K562 (cell line): Measurements from ENCODE around the gene GRHL3. TPM values are rescaled to one million over a fixed set of nuclear protein-coding genes. Genes with fewer than 3 reads are reported as not detected.
A peak's percentile ranks its signal among the peaks of the same experiment; 100 is the strongest.

Experiments
- ATAC-seq: fragments of 200-7000 bp; cut with Tn5 transposase; 3 replicates; pipeline ENCODE4 v1.9.1; 2020; ENCODE audit warnings: moderate library complexity
- BruUV-seq: library from RNA; stranded (reverse); fragments of 400-500 nt; replicated peaks from 2 replicates; lab custom pipeline; 2021; lab: Mats Ljungman, UMichigan
- CTCF ChIA-PET: fragments of 300-600 bp; formaldehyde crosslinking; extraction: SDS; loops from one replicate; lab custom pipeline; 2021; ENCODE audit warnings: low intra/inter-chr PET ratio; lab: Yijun Ruan, JAX
- POLR2A ChIA-PET: fragments of 300-600, 350-650 bp; sonication (Branson Sonifier 250); formaldehyde crosslinking; extraction: SDS; loops from one replicate; lab custom pipeline; 2021; ENCODE audit warnings: antibody characterized with exemption, inconsistent platforms; lab: Yijun Ruan, JAX
- DNase-seq, 4 experiments: peaks; one replicate each; pipeline versions ENCODE4 v3.0.0 to v3.0.0-alpha.2; 2011 to 2018; ENCODE audit warnings: low spot score in 3 of 4, mixed read lengths in 3 of 4; ENCODE audit errors: extremely low read depth in 1 of 4
- FAIRE-seq: peaks from 2 replicates; lab custom pipeline; 2011; peaks lifted over from hg19 to GRCh38; lab: Jason Lieb, UNC
- H2AFZ ChIP-seq: 2 replicates; pipeline ENCODE4 v1.6.0; 2011; ENCODE audit warnings: low read depth, low read length, control low read depth, inconsistent platforms
- H3K27ac ChIP-seq: fragments of 200-600 bp; 3 replicates; pipeline ENCODE4 v1.8.0; 2011; ENCODE audit warnings: low read depth, mild to moderate bottlenecking, control low read depth, inconsistent platforms, low read length, moderate library complexity, mixed read lengths; ENCODE audit errors: extremely low read depth
- H3K27me3 ChIP-seq, 2 experiments: fragments of 300-600 bp in 1 of 2; 2 replicates in 1 of 2; 3 replicates in 1 of 2; pipeline versions ENCODE4 v1.6.0 to v1.8.0; 2011; ENCODE audit warnings: inconsistent platforms in 2 of 2, low read length in 2 of 2, mild to moderate bottlenecking in 1 of 2, mixed read lengths in 1 of 2, moderate library complexity in 1 of 2; ENCODE audit not compliant: control insufficient read depth in 2 of 2, insufficient read depth in 2 of 2
- H3K36me3 ChIP-seq: fragments of 300-600 bp; 3 replicates; pipeline ENCODE4 v1.8.0; 2011; ENCODE audit warnings: mild to moderate bottlenecking, low read length, inconsistent platforms; ENCODE audit not compliant: control insufficient read depth, insufficient read depth
- H3K4me1 ChIP-seq, 2 experiments: fragments of 200-600 bp in 1 of 2; replicated peaks in 1 of 2; 2 replicates in 1 of 2; 3 replicates in 1 of 2; pipeline versions ENCODE4 v1.5.1 to v1.8.0; 2011; ENCODE audit warnings: inconsistent platforms in 2 of 2, low read length in 2 of 2, mild to moderate bottlenecking in 1 of 2, mixed read lengths in 1 of 2, moderate library complexity in 1 of 2; ENCODE audit not compliant: control insufficient read depth in 2 of 2, insufficient read depth in 2 of 2
- H3K4me2 ChIP-seq: 2 replicates; pipeline ENCODE4 v1.6.1; 2011; ENCODE audit warnings: low read length, control low read depth, inconsistent platforms, mixed read lengths; ENCODE audit not compliant: insufficient read depth
- H3K4me3 ChIP-seq: fragments of 200-600 bp; sonication (generic), shearing (Covaris generic); 2 replicates; pipeline ENCODE4 v1.5.1; 2016; ENCODE audit warnings: control low read depth, inconsistent platforms
- H3K79me2 ChIP-seq: fragments of 200-600 bp; 3 replicates; pipeline ENCODE4 v1.8.0; 2011; ENCODE audit warnings: low read length, inconsistent platforms; ENCODE audit not compliant: control insufficient read depth, insufficient read depth
- H3K9ac ChIP-seq, 2 experiments: 2 replicates each; pipeline versions ENCODE4 v1.6.0 to v1.6.1; 2011; ENCODE audit warnings: low read depth in 2 of 2, low read length in 2 of 2, control low read depth in 1 of 2, inconsistent platforms in 1 of 2, mild to moderate bottlenecking in 1 of 2, mixed read lengths in 1 of 2; ENCODE audit not compliant: insufficient read depth in 1 of 2
- H3K9me1 ChIP-seq: one replicate; pipeline ENCODE4 v1.6.0; 2011; ENCODE audit warnings: inconsistent platforms, mild to moderate bottlenecking, low read length, moderate library complexity; ENCODE audit not compliant: control insufficient read depth, insufficient read depth
- H3K9me3 ChIP-seq: replicated peaks from 2 replicates; pipeline ENCODE4 v1.5.1; 2011; ENCODE audit warnings: low read depth, low read length, inconsistent platforms; ENCODE audit not compliant: control insufficient read depth, insufficient read depth
- H4K20me1 ChIP-seq: replicated peaks from 2 replicates; pipeline ENCODE4 v1.6.1; 2011; ENCODE audit warnings: low read length, inconsistent platforms, mixed read lengths; ENCODE audit not compliant: control insufficient read depth, insufficient read depth
- CBX3 ChIP-seq, 2 experiments: IDR thresholded peaks; 1 replicate in 1 of 2; 2 replicates in 1 of 2; pipeline ENCODE4 v1.6.1; 2012; ENCODE audit warnings: inconsistent platforms in 2 of 2, low read length in 2 of 2, borderline replicate concordance in 1 of 2, control low read depth in 1 of 2
- COPS2 ChIP-seq: fragments of 450-650 bp; conservative IDR thresholded peaks from 2 replicates; pipeline ENCODE4 v1.6.1; 2016; ENCODE audit warnings: mild to moderate bottlenecking, moderate library complexity
- DACH1 ChIP-seq: fragments of 450-650 bp; IDR thresholded peaks from 2 replicates; pipeline ENCODE4 v1.6.1; 2018; ENCODE audit not compliant: partially characterized antibody
- EZH2 ChIP-seq: IDR thresholded peaks from 2 replicates; pipeline ENCODE4 v1.6.1; 2012; ENCODE audit warnings: low read depth, mild to moderate bottlenecking, inconsistent platforms, low read length, borderline replicate concordance
- FOXJ2 ChIP-seq: fragments of 200-800 bp; sonication (Bioruptor generic); IDR thresholded peaks from 2 replicates; pipeline ENCODE4 v1.6.1; 2016; ENCODE audit warnings: missing genetic modification characterization, missing compliant biosample characterization
- FOXK2 ChIP-seq, 2 experiments: fragments of 450-650 bp; IDR thresholded peaks in 1 of 2; conservative IDR thresholded peaks in 1 of 2; 2 replicates each; pipeline ENCODE4 v1.6.1; 2016; ENCODE audit warnings: low read depth in 2 of 2, mild to moderate bottlenecking in 1 of 2
- GABPB1 ChIP-seq: sonication (generic); formaldehyde crosslinking; IDR thresholded peaks from 2 replicates; pipeline ENCODE4 v1.8.0; 2022; ENCODE audit warnings: mild to moderate bottlenecking, missing genetic modification reagents
- PML ChIP-seq: IDR thresholded peaks from 2 replicates; pipeline ENCODE4 v1.6.1; 2012; ENCODE audit warnings: low read length, inconsistent platforms
- POLR2B ChIP-seq: fragments of 450-650 bp; IDR thresholded peaks from 2 replicates; pipeline ENCODE4 v1.6.1; 2018; ENCODE audit warnings: low read depth; ENCODE audit not compliant: partially characterized antibody
- RBM14 ChIP-seq: fragments of 200-400 bp; formaldehyde crosslinking; IDR thresholded peaks from 2 replicates; pipeline ENCODE4 v1.6.1; 2018; ENCODE audit warnings: low read depth, mild to moderate bottlenecking, low read length, moderate library complexity, borderline replicate concordance; ENCODE audit not compliant: insufficient read depth
- RBM25 ChIP-seq: fragments of 200-400 bp; formaldehyde crosslinking; IDR thresholded peaks from 2 replicates; pipeline ENCODE4 v1.6.1; 2018; ENCODE audit warnings: low read length, low read depth, moderate library complexity; ENCODE audit not compliant: severe bottlenecking
- SMAD1 ChIP-seq: fragments of 150-350 bp; IDR thresholded peaks from 2 replicates; pipeline ENCODE4 v1.6.1; 2014; ENCODE audit warnings: low read length, low read depth; ENCODE audit not compliant: partially characterized antibody
- SMC3 ChIP-seq: conservative IDR thresholded peaks from 2 replicates; pipeline ENCODE4 v1.6.1; 2011; ENCODE audit warnings: low read depth, low read length, improper control_type of control experiment; ENCODE audit not compliant: insufficient read depth
- SP1 ChIP-seq: sonication (generic); formaldehyde crosslinking; IDR thresholded peaks from 2 replicates; pipeline ENCODE4 v1.8.1; 2022; ENCODE audit warnings: mild to moderate bottlenecking, missing genetic modification reagents
- TBP ChIP-seq: optimal IDR thresholded peaks from 2 replicates; pipeline ENCODE3; 2011; ENCODE audit warnings: low read depth, low read length, improper control_type of control experiment
- TOE1 ChIP-seq, 2 experiments: fragments of 450-650 bp in 1 of 2; sonication (generic) in 1 of 2; formaldehyde crosslinking in 1 of 2; IDR thresholded peaks; 2 replicates each; pipeline versions ENCODE4 v1.7.1 to v1.8.0; 2016 to 2022; ENCODE audit warnings: borderline replicate concordance in 2 of 2, mild to moderate bottlenecking in 2 of 2, antibody characterized with exemption in 1 of 2, inconsistent platforms in 1 of 2, low read depth in 1 of 2, missing genetic modification reagents in 1 of 2, moderate library complexity in 1 of 2
- ZNF212 ChIP-seq: fragments of 450-650 bp; formaldehyde crosslinking; IDR thresholded peaks from 2 replicates; pipeline ENCODE4 v1.4.0; 2020; ENCODE audit warnings: mild to moderate bottlenecking
- ZNF384 ChIP-seq: IDR thresholded peaks from 2 replicates; pipeline ENCODE4 v1.6.1; 2012; ENCODE audit warnings: low read depth, low read length, improper control_type of control experiment
- whole genome bisulfite sequencing: fragments of 100-300 bp; shearing (Covaris generic); methylation state at CpG from one replicate; pipeline ENCODE4 v1.1.6; 2016; ENCODE audit warnings: low coverage, mixed read lengths; ENCODE audit not compliant: insufficient coverage; ENCODE audit errors: missing lambda C conversion rate; 5-methylcytosine and 5-hydroxymethylcytosine counted together
- in situ Hi-C: fragments of 300-500 bp; cut with MboI; formaldehyde crosslinking; loops from 4 replicates; pipeline ENCODE4 v1.15.0; 2018; ENCODE audit warnings: inconsistent platforms, mixed read lengths
- intact Hi-C: fragments of 100-400 bp; cut with micrococcal nuclease; formaldehyde crosslinking; loops from 2 replicates; pipeline ENCODE4 v1.14.2; 2022
- polyA plus RNA-seq, 8 experiments: library from polyadenylated mRNA; depleted of rRNA in 4 of 8; stranded (reverse) in 5 of 8; unstranded in 3 of 8; fragments of >200 nt; fragmentation: Nextera tagmentation in 2 of 8; fragmentation: Illumina TruSeq in 1 of 8; extraction: Ambion mirVana in 2 of 8; extraction: Trizol in 1 of 8; gene quantifications; 2 replicates each; pipeline versions ENCODE4 v1.2.1 to v1.2.3, GENCODE V29; 2011 to 2014; ENCODE audit warnings: inconsistent platforms in 1 of 8, missing spikeins in 1 of 8
- total RNA-seq, 7 experiments: library from RNA; depleted of rRNA in 6 of 7; stranded (reverse); fragments of >200 nt in 6 of 7; fragmentation: Illumina TruSeq in 2 of 7; extraction: Trizol in 2 of 7; gene quantifications; 2 replicates each; pipeline versions ENCODE4 v1.2.1 to v1.2.3, GENCODE V29; 2011 to 2021; ENCODE audit warnings: low replicate concordance in 1 of 7
- TF ChIP-seq, protein P1 (sequence below): fragments of 250-450 bp; sonication (Bioruptor Pico); IDR thresholded peaks from 2 replicates; pipeline ENCODE4 v1.4.0; 2020; ENCODE audit warnings: mild to moderate bottlenecking, moderate library complexity

The GRHL3 gene
- total and polyA plus RNA-seq, 9 of the 15 experiments (the other 6 are each of a cell fraction or from before 2014, with no cell fraction given) = 0.01 to 0.04 TPM; not detected in 7

DNA sequence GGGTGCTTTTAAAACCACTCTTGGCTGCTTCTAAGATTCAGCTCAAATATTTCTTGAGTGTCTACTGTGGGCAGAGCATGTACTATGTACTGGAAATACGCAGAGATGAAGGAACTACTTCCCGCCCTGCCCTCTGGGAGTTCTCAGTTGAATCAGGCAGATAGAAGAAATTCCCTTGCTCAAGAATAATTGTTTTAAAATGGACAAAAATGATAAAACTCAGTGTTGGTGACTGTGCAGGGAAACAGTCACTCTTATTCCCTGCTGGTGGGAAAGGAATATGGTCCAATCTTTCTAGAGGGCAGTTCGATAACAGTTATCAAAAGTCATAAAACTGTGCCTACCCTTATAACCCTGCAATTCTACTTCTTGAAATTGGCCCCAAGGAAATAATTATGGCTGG is 16.9 kb upstream of the GRHL3 start:
- in situ Hi-C loops = no loop called here
- CTCF ChIA-PET = no interaction called here

DNA sequence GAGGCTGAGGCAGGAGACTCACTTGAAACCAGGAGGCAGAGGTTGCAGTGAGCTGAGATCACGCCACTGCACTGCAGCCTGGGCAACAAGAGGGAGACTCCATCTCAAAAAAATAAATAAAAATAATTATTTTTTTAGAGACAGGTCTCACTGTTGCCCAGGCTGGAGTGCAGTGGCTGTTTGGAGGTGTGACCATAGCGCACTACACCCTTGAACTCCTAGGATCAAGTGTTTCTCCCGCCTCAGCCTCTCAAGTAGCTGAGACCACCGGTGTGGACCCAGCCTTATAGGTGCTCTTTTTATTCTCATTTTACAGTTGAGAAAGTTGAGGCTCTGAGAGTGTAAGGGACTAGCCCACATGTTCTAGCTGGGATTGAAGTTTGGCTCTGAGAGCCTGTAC is 15.6 kb upstream of the GRHL3 start:
- no peak for DNase-seq
- no peaks in the 10 kb centered on the region for H3K79me2 ChIP-seq
- H3K9ac ChIP-seq = no peak overlapping the region
- no peaks in the 10 kb centered on the region for H4K20me1 ChIP-seq
- no peak overlapping the region for H2AFZ ChIP-seq
- no peak overlapping the region for H3K4me3 ChIP-seq
- in situ Hi-C loops (no loop called here), intact Hi-C loops (no loop called here)
- no peaks in the 10 kb centered on the region for H3K9me3 ChIP-seq
- no peak for FAIRE-seq
- H3K4me1 ChIP-seq = no peaks in the 10 kb centered on the region
- ChIA-PET CTCF (no interaction called here), POLR2A (interaction anchor here (0.6 kb wide), 1 partner anchor 17 kb away, joined by 3 read pairs; no protein-coding TSS in a partner anchor)
- ATAC-seq = no peak
- no peak overlapping the region for H3K4me2 ChIP-seq
- peaks cover 28 to 36% of the 10 kb centered on the region in 2 experiments for H3K27me3 ChIP-seq
- no peaks in the 10 kb centered on the region for H3K9me1 ChIP-seq
- no peak overlapping the region for H3K27ac ChIP-seq
- no peaks in the 10 kb centered on the region for H3K36me3 ChIP-seq
- BruUV-seq = no TSS peak
- 2% methylated on average over 4 of the region's 4 CpGs for WGBS
- TF ChIP-seq POLR2B (no peak), CBX3 (IDR thresholded peaks at IDR 0.05; ENCODE audit: borderline replicate concordance in 1 of 2, low read length in 2 of 2) (no peak), SP1 (CRISPR knock-in tag) (no peak), SMAD1 (no peak), PML (no peak), TBP (no peak), FOXK2 (conservative IDR thresholded peaks at IDR 0.05 in 1 of 2, IDR thresholded peaks at IDR 0.05 in 1 of 2; ENCODE audit: low read depth in 2 of 2) (no peak), DACH1 (no peak), FOXJ2 (no peak), EZH2 (no peak), ZNF384 (no peak), RBM25 (no peak), ZNF212 (CRISPR knock-in tag) (no peak), GABPB1 (no peak)
- TF ChIP-seq, protein P1, sequence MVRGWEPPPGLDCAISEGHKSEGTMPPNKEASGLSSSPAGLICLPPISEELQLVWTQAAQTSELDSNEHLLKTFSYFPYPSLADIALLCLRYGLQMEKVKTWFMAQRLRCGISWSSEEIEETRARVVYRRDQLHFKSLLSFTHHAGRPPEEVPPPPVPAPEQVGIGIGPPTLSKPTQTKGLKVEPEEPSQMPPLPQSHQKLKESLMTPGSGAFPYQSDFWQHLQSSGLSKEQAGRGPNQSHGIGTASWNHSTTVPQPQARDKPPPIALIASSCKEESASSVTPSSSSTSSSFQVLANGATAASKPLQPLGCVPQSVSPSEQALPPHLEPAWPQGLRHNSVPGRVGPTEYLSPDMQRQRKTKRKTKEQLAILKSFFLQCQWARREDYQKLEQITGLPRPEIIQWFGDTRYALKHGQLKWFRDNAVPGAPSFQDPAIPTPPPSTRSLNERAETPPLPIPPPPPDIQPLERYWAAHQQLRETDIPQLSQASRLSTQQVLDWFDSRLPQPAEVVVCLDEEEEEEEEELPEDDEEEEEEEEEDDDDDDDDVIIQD = no peak

More for the DNA sequence above, 16.9 kb upstream of the GRHL3 start:
- FAIRE-seq (no peak), DNase-seq (no peak), ATAC-seq (no peak)
- no peak for TF ChIP-seq COPS2
- TF ChIP-seq TOE1 (IDR thresholded peaks at IDR 0.05; ENCODE audit: borderline replicate concordance) = no peak
- no peak for TF ChIP-seq TOE1 (CRISPR knock-in tag; IDR thresholded peaks at IDR 0.05; ENCODE audit: borderline replicate concordance, low read depth)
- TF ChIP-seq SMC3 = no peak
- TF ChIP-seq RBM25 = peak; percentile 79
- TF ChIP-seq RBM14 = no peak
- Histone ChIP-seq H3K36me3 (no peaks in the 10 kb centered on the region), H3K79me2 (no peaks in the 10 kb centered on the region), H3K27ac (no peak overlapping the region), H3K9ac (no peak overlapping the region), H4K20me1 (no peaks in the 10 kb centered on the region), H3K4me1 (no peaks in the 10 kb centered on the region), H3K4me2 (no peak overlapping the region), H3K9me1 (no peaks in the 10 kb centered on the region), H3K4me3 (no peak overlapping the region), H2AFZ (no peak overlapping the region), H3K9me3 (no peaks in the 10 kb centered on the region), H3K27me3 (peaks cover 32 to 38% of the 10 kb centered on the region in 2 experiments)
- intact Hi-C loops = no loop called here
- POLR2A ChIA-PET = interaction anchor here (0.6 to 1.4 kb wide), 6 partner anchors 11 to 522 kb away, joined by 3 to 5 read pairs (median 4); no protein-coding TSS in a partner anchor
- 2% methylated on average over 3 of the region's 3 CpGs for WGBS
- BruUV-seq = no TSS peak
